Body of pancreas (tissue), 4 donors: ENCODE measurements around the gene PBXIP1. TPM values are rescaled to one million over a fixed set of nuclear protein-coding genes. Genes with fewer than 3 reads are reported as not detected.

Source experiments
- ATAC-seq: fragments of 150-250 bp; one replicate; pipeline ENCODE4 v1.9.1; 2016
- DNase-seq, 4 donors: peaks; one replicate each; pipeline ENCODE4 v3.0.0-alpha.2; 2019
- H3K27ac ChIP-seq, 4 donors: fragments of 200-600 bp; sonication (generic); 1 replicate in 3 of 4; 2 replicates in 1 of 4; pipeline versions ENCODE4 v1.5.1 to v1.6.1; 2016 to 2019; ENCODE audit warnings: mild to moderate bottlenecking in 1 of 4, mixed read lengths in 1 of 4, moderate library complexity in 1 of 4
- H3K27me3 ChIP-seq, 2 donors: fragments of 200-600 bp; sonication (generic); one replicate each; pipeline ENCODE4 v1.6.0; 2016; ENCODE audit warnings: mild to moderate bottlenecking in 1 of 2
- H3K36me3 ChIP-seq, 2 donors: fragments of 200-600 bp; sonication (generic); replicated peaks in 1 of 2; 2 replicates each; pipeline ENCODE4 v1.5.1; 2016; ENCODE audit warnings: low read depth in 2 of 2; ENCODE audit not compliant: insufficient read depth in 1 of 2
- H3K4me1 ChIP-seq: fragments of 200-600 bp; sonication (generic); one replicate; pipeline ENCODE4 v1.6.0; 2016
- H3K4me3 ChIP-seq, 2 donors: fragments of 200-600 bp; sonication (generic); 1 replicate in 1 of 2; 2 replicates in 1 of 2; pipeline ENCODE4 v1.5.1; 2016 to 2019
- H3K9me3 ChIP-seq, 3 donors: fragments of 200-600 bp; sonication (generic); 1 replicate in 2 of 3; 2 replicates in 1 of 3; pipeline ENCODE4 v1.5.1; 2016
- CTCF ChIP-seq, 7 experiments: fragments of 450-650 bp in 4 of 7; fragments of 200-600 bp in 3 of 7; sonication (generic) in 3 of 7; IDR thresholded peaks; one replicate each; pipeline ENCODE4 v1.5.1; 2016 to 2019; ENCODE audit warnings: antibody characterized with exemption in 7 of 7
- POLR2A ChIP-seq, 3 donors: fragments of 450-650 bp; IDR thresholded peaks; one replicate each; pipeline ENCODE4 v1.6.1; 2016; ENCODE audit warnings: antibody characterized with exemption in 3 of 3, mild to moderate bottlenecking in 2 of 3
- WGBS, 2 donors: methylation state at CpG; one replicate each; pipeline ENCODE4 v1.1.5; 2017; 5-methylcytosine and 5-hydroxymethylcytosine counted together
- intact Hi-C: fragments of 100-400 bp; cut with DNase I; formaldehyde crosslinking; loops from one replicate; pipeline ENCODE4 v1.15.1; 2023
- total RNA-seq, 2 donors: library from RNA; depleted of rRNA; stranded (reverse); fragments of >200 nt; gene quantifications; one replicate each; pipeline ENCODE4 v1.1.0, GENCODE V29; 2016

Gene PBXIP1
- total RNA-seq, 2 donors from 2014 or later, result 26.0 to 60.7 TPM

- Histone ChIP-seq H3K9me3 (no peaks in the 10 kb centered on the region), H3K27me3 (no peaks in the 10 kb centered on the region), H3K27ac (no peak overlapping the region), H3K36me3 (no peaks in the 10 kb centered on the region), H3K4me1 (peaks cover 15% of the 10 kb centered on the region), H3K4me3 (no peak overlapping the region)
- intact Hi-C loops, result no loop called here
- ATAC-seq, result no peak
- no peak for DNase-seq
- TF ChIP-seq POLR2A (IDR thresholded peaks at IDR 0.05) (no peak), CTCF (IDR thresholded peaks at IDR 0.05) (no peak)
- WGBS, 2 donors, result 92 to 96% methylated on average over 5 of the region's 5 CpGs
Observed at GRCh38 chr1:154934358-154934948, 21.4 kb downstream of the PBXIP1 start.

- DNase-seq, result peak in 3 of 4 donors; percentile 43 to 87 (median 68)
- peaks cover 0 to 2% of the 10 kb centered on the region in 2 donors for H3K36me3 ChIP-seq
- no peak overlapping the region for H3K4me3 ChIP-seq
- no peaks in the 10 kb centered on the region for H3K27me3 ChIP-seq
- intact Hi-C loops, result no loop called here
- H3K4me1 ChIP-seq, result peaks cover 7% of the 10 kb centered on the region
- no peak for ATAC-seq
- WGBS, 2 donors, result 83 to 87% methylated on average over 10 to 11 of the region's 11 CpGs
- TF ChIP-seq POLR2A (IDR thresholded peaks at IDR 0.05) (no peak), CTCF (IDR thresholded peaks at IDR 0.05) (no peak)
- no peaks in the 10 kb centered on the region for H3K9me3 ChIP-seq
- peak overlapping the region in 1 of 4 donors; percentile 40 for H3K27ac ChIP-seq
Observed at GRCh38 chr1:154931940-154932487, 23.9 kb downstream of the PBXIP1 start.

- Histone ChIP-seq H3K9me3 (no peaks in the 10 kb centered on the region), H3K4me1 (no peaks in the 10 kb centered on the region), H3K27ac (no peak overlapping the region), H3K4me3 (no peak overlapping the region), H3K27me3 (no peaks in the 10 kb centered on the region), H3K36me3 (peaks cover 0 to 9% of the 10 kb centered on the region in 2 donors)
- WGBS, 2 donors, result 83 to 95% methylated on average over 3 to 13 of the region's 13 CpGs
- TF ChIP-seq CTCF (IDR thresholded peaks at IDR 0.05) (no peak), POLR2A (IDR thresholded peaks at IDR 0.05) (no peak)
- ATAC-seq (no peak), DNase-seq (no peak)
- intact Hi-C loops, result no loop called here
Observed at GRCh38 chr1:154926201-154926600, 29.7 kb downstream of the PBXIP1 start.

GRCh38 chr1:154925335-154926170 lies 30.3 kb downstream of the PBXIP1 start:
- ATAC-seq, result no peak
- 85 to 90% methylated on average over 3 of the region's 3 CpGs for WGBS, 2 donors
- no peak overlapping the region for H3K4me3 ChIP-seq
- H3K4me1 ChIP-seq, result no peaks in the 10 kb centered on the region
- H3K9me3 ChIP-seq, result no peaks in the 10 kb centered on the region
- H3K27ac ChIP-seq, result no peak overlapping the region
- intact Hi-C loops, result no loop called here
- TF ChIP-seq CTCF (IDR thresholded peaks at IDR 0.05) (no peak), POLR2A (IDR thresholded peaks at IDR 0.05) (no peak)
- peaks cover 0 to 9% of the 10 kb centered on the region in 2 donors for H3K36me3 ChIP-seq
- H3K27me3 ChIP-seq, result no peaks in the 10 kb centered on the region
- no peak for DNase-seq
